Neural progenitor cell (in vitro differentiated cells): Measurements from ENCODE around the gene SLC6A17.

Source experiments
- CTCF ChIP-seq: fragments of 200-600 bp; sonication (generic); IDR thresholded peaks from 2 replicates; pipeline ENCODE4 v1.5.1; 2017; ENCODE audit warnings: antibody characterized with exemption, mild to moderate bottlenecking
- EZH2 ChIP-seq: fragments of 200-600 bp; sonication (generic); IDR thresholded peaks from 2 replicates; pipeline ENCODE4 v1.6.1; 2017; ENCODE audit warnings: antibody characterized with exemption, mild to moderate bottlenecking, moderate library complexity
- EZH2phosphoT487 ChIP-seq: fragments of 200-600 bp; sonication (generic); IDR thresholded peaks from 2 replicates; pipeline ENCODE4 v1.6.1; 2017; ENCODE audit warnings: antibody characterized with exemption

GRCh38 chr1:110201157-110201825 lies 51.0 kb downstream of the SLC6A17 start:
- no peak for TF ChIP-seq EZH2
- no peak for TF ChIP-seq CTCF
- no peak for TF ChIP-seq EZH2phosphoT487
